GM23338 (cell line): ENCODE results near the gene ORM1. TPM values are rescaled to one million over a fixed set of nuclear protein-coding genes. Genes with fewer than 3 reads are reported as not detected.

Source experiments
- ATAC-seq: fragments of 200-7000 bp; cut with Tn5 transposase; 3 replicates; pipeline ENCODE4 v1.9.1; 2020
- DNase-seq: peaks from one replicate; pipeline ENCODE4 v3.0.0-alpha.2; 2015; ENCODE audit warnings: low spot score
- H2AFZ ChIP-seq: fragments of 200-600 bp; sonication (generic); 2 replicates; pipeline ENCODE4 v1.8.0; 2016; ENCODE audit warnings: antibody characterized with exemption, mild to moderate bottlenecking, moderate library complexity
- H3F3A ChIP-seq: fragments of 200-600 bp; sonication (generic); replicated peaks from 2 replicates; pipeline ENCODE4 v1.8.0; 2017; ENCODE audit warnings: antibody characterized with exemption, mixed run types, low read depth
- H3K27ac ChIP-seq: fragments of 200-600 bp; sonication (generic); 2 replicates; pipeline ENCODE4 v1.6.1; 2016; ENCODE audit warnings: low read depth
- H3K27me3 ChIP-seq: fragments of 200-600 bp; sonication (generic); 2 replicates; pipeline ENCODE4 v1.8.0; 2016; ENCODE audit warnings: mild to moderate bottlenecking, mixed run types, moderate library complexity; ENCODE audit not compliant: insufficient read depth
- H3K36me3 ChIP-seq: fragments of 200-600 bp; sonication (generic); 2 replicates; pipeline ENCODE4 v1.8.0; 2016; ENCODE audit warnings: mild to moderate bottlenecking; ENCODE audit not compliant: insufficient read depth
- H3K4me1 ChIP-seq: fragments of 200-600 bp; sonication (generic); 2 replicates; pipeline ENCODE4 v1.8.0; 2016; ENCODE audit warnings: mild to moderate bottlenecking, moderate library complexity; ENCODE audit not compliant: insufficient read depth
- H3K4me2 ChIP-seq: fragments of 200-600 bp; sonication (generic); 2 replicates; pipeline ENCODE4 v1.7.1; 2017; ENCODE audit warnings: mixed run types
- H3K4me3 ChIP-seq: fragments of 200-600 bp; sonication (generic); 2 replicates; pipeline ENCODE4 v1.6.1; 2016; ENCODE audit warnings: mixed run types
- H3K79me2 ChIP-seq: fragments of 200-600 bp; sonication (generic); replicated peaks from 2 replicates; pipeline ENCODE4 v1.8.0; 2017; ENCODE audit warnings: mild to moderate bottlenecking; ENCODE audit not compliant: insufficient read depth
- H3K9me2 ChIP-seq: fragments of 200-600 bp; sonication (generic); 2 replicates; pipeline ENCODE4 v1.8.0; 2017; ENCODE audit not compliant: insufficient read depth
- H4K20me1 ChIP-seq: fragments of 200-600 bp; sonication (generic); replicated peaks from 2 replicates; pipeline ENCODE4 v1.8.0; 2017; ENCODE audit warnings: mild to moderate bottlenecking; ENCODE audit not compliant: insufficient read depth
- H3K27ac Mint-ChIP-seq: 2 replicates; pipeline ENCODE4 v1.8.0; 2020; ENCODE audit warnings: inconsistent platforms, mild to moderate bottlenecking, moderate library complexity, mixed read lengths
- H3K27me3 Mint-ChIP-seq: 3 replicates; pipeline ENCODE4 v1.8.0; 2022; ENCODE audit warnings: low read depth, mild to moderate bottlenecking, moderate library complexity, mixed read lengths, inconsistent platforms; ENCODE audit not compliant: insufficient read depth, poor library complexity
- H3K36me3 Mint-ChIP-seq: 3 replicates; pipeline ENCODE4 v1.8.0; 2021; ENCODE audit warnings: low read depth, mild to moderate bottlenecking, inconsistent platforms, moderate library complexity, mixed read lengths
- H3K4me1 Mint-ChIP-seq: 3 replicates; pipeline ENCODE4 v1.8.0; 2020; ENCODE audit warnings: mild to moderate bottlenecking, inconsistent platforms, mixed read lengths
- H3K4me3 Mint-ChIP-seq: 3 replicates; pipeline ENCODE4 v1.8.0; 2021; ENCODE audit warnings: moderate library complexity, mild to moderate bottlenecking, inconsistent platforms, mixed read lengths
- H3K9me3 Mint-ChIP-seq: 3 replicates; pipeline ENCODE4 v1.8.0; 2020; ENCODE audit warnings: moderate library complexity, mild to moderate bottlenecking, inconsistent platforms, mixed read lengths
- CTCF ChIP-seq, 2 experiments: fragments of 200-600 bp in 1 of 2; sonication (generic) in 1 of 2; conservative IDR thresholded peaks; 2 replicates each; pipeline versions ENCODE4 v1.5.1 to v1.6.1; 2016 to 2017; ENCODE audit warnings: antibody characterized with exemption in 2 of 2, low read depth in 2 of 2, mild to moderate bottlenecking in 2 of 2, moderate library complexity in 1 of 2
- EZH2 ChIP-seq: fragments of 200-600 bp; sonication (generic); IDR thresholded peaks from one replicate; pipeline ENCODE4 v1.8.0; 2017; ENCODE audit warnings: antibody characterized with exemption, mild to moderate bottlenecking, low read depth; ENCODE audit not compliant: unreplicated experiment
- EZH2phosphoT487 ChIP-seq: fragments of 200-600 bp; sonication (generic); IDR thresholded peaks from one replicate; pipeline ENCODE4 v1.8.1; 2018; ENCODE audit warnings: antibody characterized with exemption; ENCODE audit not compliant: unreplicated experiment
- JUNB ChIP-seq: IDR thresholded peaks from one replicate; pipeline ENCODE4 v1.6.1; 2016; ENCODE audit warnings: antibody characterized with exemption; ENCODE audit not compliant: unreplicated experiment
- NANOG ChIP-seq: IDR thresholded peaks from 2 replicates; pipeline ENCODE4 v1.6.1; 2016; ENCODE audit warnings: antibody characterized with exemption, borderline replicate concordance
- REST ChIP-seq: IDR thresholded peaks from one replicate; pipeline ENCODE4 v1.6.1; 2018; ENCODE audit warnings: antibody characterized with exemption; ENCODE audit not compliant: unreplicated experiment
- STAT1 ChIP-seq: IDR thresholded peaks from one replicate; pipeline ENCODE4 v1.6.1; 2016; ENCODE audit warnings: antibody characterized with exemption; ENCODE audit not compliant: unreplicated experiment
- ZNF114 ChIP-seq: fragments of 250-450 bp; sonication (Bioruptor Pico); IDR thresholded peaks from 2 replicates; pipeline ENCODE4 v1.5.0; 2020; ENCODE audit warnings: mild to moderate bottlenecking, moderate library complexity
- ZNF331 ChIP-seq: fragments of 250-450 bp; sonication (Bioruptor Pico); IDR thresholded peaks from 2 replicates; pipeline ENCODE4 v1.5.0; 2020; ENCODE audit warnings: low read depth, mild to moderate bottlenecking, moderate library complexity
- ZNF462 ChIP-seq: fragments of 250-450 bp; sonication (Bioruptor Pico); IDR thresholded peaks from 2 replicates; pipeline ENCODE4 v1.5.0; 2020; ENCODE audit warnings: mild to moderate bottlenecking, moderate library complexity
- polyA plus RNA-seq: library from polyadenylated mRNA; unstranded; fragments of >200 nt; fragmentation: Nextera tagmentation; extraction: Ambion mirVana; gene quantifications from 2 replicates; pipeline ENCODE4 v1.2.1, GENCODE V29; 2016
- total RNA-seq: library from RNA; depleted of rRNA; stranded (reverse); fragments of >200 nt; shearing (Covaris generic); gene quantifications from 2 replicates; pipeline ENCODE4 v1.2.3, GENCODE V29; 2014

The ORM1 gene
- total and polyA plus RNA-seq, 2 experiments from 2014 or later = not detected

DNA sequence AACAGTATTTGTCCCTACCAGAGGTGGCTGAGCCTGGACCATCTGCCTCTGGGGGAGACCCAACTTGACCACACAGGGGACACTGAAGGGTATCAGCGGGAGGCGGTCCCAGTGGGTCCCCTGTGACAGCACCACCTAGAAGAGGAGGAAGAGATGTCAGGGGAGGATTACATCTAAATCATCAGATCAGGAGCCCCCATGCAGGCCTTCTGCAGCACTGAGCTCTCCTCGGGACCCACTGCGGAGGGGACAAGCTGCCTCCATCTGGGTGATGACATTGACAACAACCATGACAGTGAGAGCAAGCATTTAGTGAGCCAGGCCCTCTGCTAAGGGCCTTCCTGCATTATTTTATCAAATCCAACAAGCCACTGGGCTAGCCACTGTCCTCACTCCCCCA, 19.1 kb downstream of the ORM1 start:
- ATAC-seq (no peak), DNase-seq (no peak)
- Histone ChIP-seq H4K20me1 (no peaks in the 10 kb centered on the region; the same call in 1 of the 2 replicates), H3K27ac (no peak overlapping the region), H2AFZ (no peak overlapping the region), H3K4me3 (no peak overlapping the region), H3K9me2 (no peaks in the 10 kb centered on the region), H3K79me2 (no peaks in the 10 kb centered on the region), H3K27me3 (no peaks in the 10 kb centered on the region), H3F3A (0 out of 2 replicates have a peak, but pooled peaks cover 4% of the 10 kb centered on the region), H3K4me1 (no peaks in the 10 kb centered on the region), H3K36me3 (peaks cover 12% of the 10 kb centered on the region), H3K4me2 (no peak overlapping the region)
- H3K4me3 Mint-ChIP-seq = no peak overlapping the region
- H3K9me3 Mint-ChIP-seq = no peaks in the 10 kb centered on the region
- H3K27me3 Mint-ChIP-seq = peaks cover 10% of the 10 kb centered on the region
- peaks cover 87% of the 10 kb centered on the region for H3K36me3 Mint-ChIP-seq
- no peak overlapping the region for H3K27ac Mint-ChIP-seq
- TF ChIP-seq ZNF462 (CRISPR knock-in tag) = no peak
- no peak for TF ChIP-seq NANOG
- no peak for TF ChIP-seq ZNF331
- no peak for TF ChIP-seq ZNF114 (CRISPR knock-in tag)
- no peaks in the 10 kb centered on the region for H3K4me1 Mint-ChIP-seq

DNA sequence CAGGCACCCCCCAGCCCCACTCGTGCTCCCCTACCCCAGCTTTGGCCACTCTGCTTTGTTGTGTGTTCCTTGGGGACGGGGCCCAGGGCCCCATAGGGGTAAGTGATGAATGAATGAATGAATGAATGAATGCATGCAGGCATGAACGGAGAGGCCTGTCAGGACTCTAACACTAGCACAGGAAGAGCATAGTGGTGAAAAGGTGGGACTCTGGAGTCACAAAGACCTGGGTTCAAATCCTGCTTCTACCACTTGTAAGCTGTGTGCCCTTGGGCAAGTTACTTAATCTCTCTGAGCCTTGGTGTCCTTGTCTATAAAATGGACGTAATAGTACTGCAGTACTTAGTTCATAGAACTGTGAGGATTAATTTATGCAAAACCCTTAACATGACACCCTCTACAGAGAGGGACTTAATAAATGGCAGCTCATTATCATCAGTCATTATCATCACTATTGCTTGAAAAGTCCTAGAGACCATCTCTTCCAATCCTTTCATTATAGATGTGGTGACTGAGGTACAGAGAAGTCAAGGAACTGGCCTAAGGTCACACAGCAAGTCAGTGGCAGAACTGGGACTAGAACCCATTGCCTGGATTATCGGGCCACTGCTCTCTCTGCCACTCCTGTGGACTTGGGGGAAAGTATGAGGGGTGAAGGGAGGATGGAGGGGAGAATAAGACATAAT, 20.0 kb downstream of the ORM1 start:
- H3K36me3 ChIP-seq = peaks cover 14% of the 10 kb centered on the region
- 0 out of 2 replicates have a peak, but pooled peaks cover 4% of the 10 kb centered on the region for H3F3A ChIP-seq
- Mint-ChIP-seq H3K36me3 (peaks cover 86% of the 10 kb centered on the region), H3K9me3 (no peaks in the 10 kb centered on the region), H3K4me1 (0 out of 3 replicates have a peak, but pooled peaks cover under 1% of the 10 kb centered on the region), H3K4me3 (no peak overlapping the region), H3K27me3 (peaks cover 12% of the 10 kb centered on the region), H3K27ac (no peak overlapping the region)
- no peak overlapping the region for H3K4me2 ChIP-seq
- no peaks in the 10 kb centered on the region for H3K9me2 ChIP-seq
- no peaks in the 10 kb centered on the region for H3K79me2 ChIP-seq
- ATAC-seq (no peak), DNase-seq (no peak)
- H3K4me3 ChIP-seq = no peak overlapping the region
- no peaks in the 10 kb centered on the region; the same call in 1 of the 2 replicates for H4K20me1 ChIP-seq
- no peak overlapping the region for H2AFZ ChIP-seq
- H3K27ac ChIP-seq = no peak overlapping the region
- no peaks in the 10 kb centered on the region for H3K27me3 ChIP-seq
- no peaks in the 10 kb centered on the region for H3K4me1 ChIP-seq
- TF ChIP-seq NANOG = no peak
- TF ChIP-seq JUNB = no peak
- no peak for TF ChIP-seq EZH2phosphoT487
- no peak for TF ChIP-seq STAT1
- no peak for TF ChIP-seq REST
- no peak for TF ChIP-seq ZNF331
- TF ChIP-seq CTCF (conservative IDR thresholded peaks at IDR 0.05; ENCODE audit: low read depth in 2 of 2) = no peak
- no peak for TF ChIP-seq EZH2
